ENCODE measurements around the gene SLC29A3.

DNA sequence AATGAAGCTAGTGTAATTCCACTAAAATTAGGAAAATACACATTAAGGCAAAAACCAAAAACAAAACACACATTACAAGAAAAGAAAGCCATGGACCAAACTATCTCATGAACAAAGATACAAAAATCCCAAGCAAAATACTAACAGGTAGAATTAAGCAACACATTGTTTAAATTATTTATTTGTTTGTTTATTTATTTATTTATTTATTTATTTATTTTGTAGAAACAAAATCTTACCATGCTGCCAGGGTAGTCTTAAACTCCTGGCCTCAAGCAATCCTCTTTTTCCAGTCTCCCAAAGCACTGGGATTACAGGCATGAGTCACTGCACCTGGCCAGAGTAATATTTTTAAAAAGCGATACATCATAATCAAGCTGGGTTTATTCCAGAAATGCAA is 6.8 kb upstream of the SLC29A3 start:
- TF ChIP-seq, protein P1, sequence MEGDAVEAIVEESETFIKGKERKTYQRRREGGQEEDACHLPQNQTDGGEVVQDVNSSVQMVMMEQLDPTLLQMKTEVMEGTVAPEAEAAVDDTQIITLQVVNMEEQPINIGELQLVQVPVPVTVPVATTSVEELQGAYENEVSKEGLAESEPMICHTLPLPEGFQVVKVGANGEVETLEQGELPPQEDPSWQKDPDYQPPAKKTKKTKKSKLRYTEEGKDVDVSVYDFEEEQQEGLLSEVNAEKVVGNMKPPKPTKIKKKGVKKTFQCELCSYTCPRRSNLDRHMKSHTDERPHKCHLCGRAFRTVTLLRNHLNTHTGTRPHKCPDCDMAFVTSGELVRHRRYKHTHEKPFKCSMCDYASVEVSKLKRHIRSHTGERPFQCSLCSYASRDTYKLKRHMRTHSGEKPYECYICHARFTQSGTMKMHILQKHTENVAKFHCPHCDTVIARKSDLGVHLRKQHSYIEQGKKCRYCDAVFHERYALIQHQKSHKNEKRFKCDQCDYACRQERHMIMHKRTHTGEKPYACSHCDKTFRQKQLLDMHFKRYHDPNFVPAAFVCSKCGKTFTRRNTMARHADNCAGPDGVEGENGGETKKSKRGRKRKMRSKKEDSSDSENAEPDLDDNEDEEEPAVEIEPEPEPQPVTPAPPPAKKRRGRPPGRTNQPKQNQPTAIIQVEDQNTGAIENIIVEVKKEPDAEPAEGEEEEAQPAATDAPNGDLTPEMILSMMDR (IDR thresholded peaks at IDR 0.05) = no peak
- TF ChIP-seq EZH2 (IDR thresholded peaks at IDR 0.05) (no peak), EZH2phosphoT487 (IDR thresholded peaks at IDR 0.05) (no peak)

Measured in neural progenitor cell (in vitro differentiated cells).